ENCODE results near the gene MYH13. TPM values are rescaled to one million over a fixed set of nuclear protein-coding genes. Genes with fewer than 3 reads are reported as not detected.

MYH13 gene
- total RNA-seq, 1 experiment from 2014 or later: not detected

DNA sequence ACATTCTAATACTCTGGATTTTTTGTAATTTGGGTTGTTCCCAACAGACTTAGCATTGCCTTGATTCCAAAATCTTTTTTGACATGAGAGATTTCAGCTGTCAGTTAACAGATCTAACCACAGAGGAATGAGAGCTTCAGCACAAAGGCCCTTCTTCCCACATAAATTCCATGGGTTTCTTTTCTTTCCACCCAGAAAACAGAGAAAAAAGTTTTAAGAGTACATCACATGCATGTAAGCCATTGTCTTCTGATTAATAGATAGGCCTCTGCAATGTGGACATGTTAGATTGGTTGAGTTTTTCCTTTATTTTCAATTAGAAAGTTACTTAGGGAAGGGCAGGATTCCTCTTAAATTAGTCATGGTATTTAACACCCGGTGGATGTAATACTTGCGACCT is 48.0 kb upstream of the MYH13 start:
- Histone ChIP-seq H3K14ac (ENCODE audit: insufficient read depth, low read length) (no peak overlapping the region), H3K18ac (ENCODE audit: insufficient read length, low read depth, low read length) (no peak overlapping the region), H2BK20ac (ENCODE audit: low read depth, low read length, poor library complexity, severe bottlenecking) (no peak overlapping the region), H3K4me2 (ENCODE audit: insufficient read depth, insufficient read length, low read length) (no peak overlapping the region), H4K5ac (ENCODE audit: insufficient read length, low read depth, low read length) (no peak overlapping the region), H3K4ac (ENCODE audit: low read depth, low read length) (no peak overlapping the region), H3K9me3 (ENCODE audit: control insufficient read depth, low read depth, low read length) (no peaks in the 10 kb centered on the region), H3K23ac (ENCODE audit: insufficient read length, low read depth, low read length) (no peak overlapping the region), H2BK12ac (ENCODE audit: insufficient read length, low read depth, low read length) (no peak overlapping the region), H2AK5ac (ENCODE audit: insufficient read length, low read length) (no peak overlapping the region), H2AFZ (ENCODE audit: low read length) (no peak overlapping the region), H2BK15ac (ENCODE audit: low read depth, low read length) (no peak overlapping the region), H3K9ac (ENCODE audit: extremely low read depth, insufficient read length, low read length) (no peak overlapping the region), H3K23me2 (ENCODE audit: insufficient read length, low read depth, low read length, poor library complexity, severe bottlenecking) (no peaks in the 10 kb centered on the region), H3K27me3 (ENCODE audit: insufficient read depth, low read length) (no peaks in the 10 kb centered on the region), H3T11ph (ENCODE audit: low read length) (no peak overlapping the region), H3K27ac (ENCODE audit: insufficient read length, low read depth, low read length) (no peak overlapping the region), H3K79me1 (ENCODE audit: insufficient read depth, low read depth, low read length, poor library complexity, severe bottlenecking) (no peaks in the 10 kb centered on the region), H4K8ac (replicated peaks; ENCODE audit: insufficient read length, low read depth, low read length) (no peak overlapping the region), H3K56ac (ENCODE audit: insufficient read length, low read depth, low read length) (no peak overlapping the region), H3K79me2 (ENCODE audit: insufficient read depth, low read length) (no peaks in the 10 kb centered on the region), H2BK5ac (ENCODE audit: insufficient read length, low read length) (no peak overlapping the region), H2BK120ac (ENCODE audit: low read depth, low read length, poor library complexity, severe bottlenecking) (no peak overlapping the region), H3K4me1 (ENCODE audit: insufficient read depth, low read length) (peaks cover 3% of the 10 kb centered on the region), H4K20me1 (ENCODE audit: control insufficient read depth, insufficient read depth, insufficient read length) (no peaks in the 10 kb centered on the region), H4K91ac (ENCODE audit: insufficient read length, low read depth, low read length) (no peak overlapping the region)
- peaks cover 23 to 25% of the 10 kb centered on the region in 2 experiments for H3K4me1 Mint-ChIP-seq
- TF ChIP-seq, protein P1, sequence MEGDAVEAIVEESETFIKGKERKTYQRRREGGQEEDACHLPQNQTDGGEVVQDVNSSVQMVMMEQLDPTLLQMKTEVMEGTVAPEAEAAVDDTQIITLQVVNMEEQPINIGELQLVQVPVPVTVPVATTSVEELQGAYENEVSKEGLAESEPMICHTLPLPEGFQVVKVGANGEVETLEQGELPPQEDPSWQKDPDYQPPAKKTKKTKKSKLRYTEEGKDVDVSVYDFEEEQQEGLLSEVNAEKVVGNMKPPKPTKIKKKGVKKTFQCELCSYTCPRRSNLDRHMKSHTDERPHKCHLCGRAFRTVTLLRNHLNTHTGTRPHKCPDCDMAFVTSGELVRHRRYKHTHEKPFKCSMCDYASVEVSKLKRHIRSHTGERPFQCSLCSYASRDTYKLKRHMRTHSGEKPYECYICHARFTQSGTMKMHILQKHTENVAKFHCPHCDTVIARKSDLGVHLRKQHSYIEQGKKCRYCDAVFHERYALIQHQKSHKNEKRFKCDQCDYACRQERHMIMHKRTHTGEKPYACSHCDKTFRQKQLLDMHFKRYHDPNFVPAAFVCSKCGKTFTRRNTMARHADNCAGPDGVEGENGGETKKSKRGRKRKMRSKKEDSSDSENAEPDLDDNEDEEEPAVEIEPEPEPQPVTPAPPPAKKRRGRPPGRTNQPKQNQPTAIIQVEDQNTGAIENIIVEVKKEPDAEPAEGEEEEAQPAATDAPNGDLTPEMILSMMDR (conservative IDR thresholded peaks at IDR 0.05): no peak
- H3K9me3 Mint-ChIP-seq: no peaks in the 10 kb centered on the region
- no peaks in the 10 kb centered on the region; the same call in 1 of the 2 replicates for H3K27me3 Mint-ChIP-seq (ENCODE audit: low read depth)
- no peaks in the 10 kb centered on the region for H3K36me3 Mint-ChIP-seq (ENCODE audit: insufficient read depth in 1 of 3, low read depth in 3 of 3)
- no peak for DNase-seq
- WGBS (ENCODE audit: extremely low coverage, insufficient read length, low lambda C conversion rate): no CpG with 5 or more reads among the region's 2 CpGs
- no peak overlapping the region for H3K4me3 Mint-ChIP-seq
- no peak overlapping the region for H3K27ac Mint-ChIP-seq
